Brain microvascular endothelial cell (primary cell): ENCODE results near the gene ZNF527.

Experiments
- DNase-seq: peaks from one replicate; pipeline ENCODE4 v3.0.0-alpha.2; 2020
- H3K27ac ChIP-seq: fragments of 250-450 bp; sonication (Bioruptor Pico); 2 replicates; pipeline ENCODE4 v1.5.1; 2020; ENCODE audit warnings: mild to moderate bottlenecking, moderate library complexity
- H3K27me3 ChIP-seq: fragments of 250-450 bp; sonication (Bioruptor Pico); replicated peaks from 2 replicates; pipeline ENCODE4 v1.5.1; 2020; ENCODE audit warnings: mild to moderate bottlenecking
- H3K36me3 ChIP-seq: fragments of 250-450 bp; sonication (Bioruptor Pico); replicated peaks from 2 replicates; pipeline ENCODE4 v1.5.1; 2020; ENCODE audit warnings: mild to moderate bottlenecking
- H3K4me3 ChIP-seq: 2 replicates; pipeline ENCODE4 v1.5.1; 2011; ENCODE audit warnings: low read depth, mild to moderate bottlenecking, control low read depth, low read length, moderate library complexity
- in situ Hi-C: cut with HindIII; loops from 2 replicates; pipeline ENCODE4 v1.10.0; 2017; ENCODE audit warnings: low sequenced_read_pairs, low pct_ligation_motif_present
- TF ChIP-seq, protein P1 (sequence below): IDR thresholded peaks from 2 replicates; pipeline ENCODE4 v1.5.1; 2011; ENCODE audit warnings: low read depth, mild to moderate bottlenecking, moderate library complexity, low read length, control low read depth, inconsistent platforms; ENCODE audit errors: missing control alignments

The ZNF527 gene

DNA sequence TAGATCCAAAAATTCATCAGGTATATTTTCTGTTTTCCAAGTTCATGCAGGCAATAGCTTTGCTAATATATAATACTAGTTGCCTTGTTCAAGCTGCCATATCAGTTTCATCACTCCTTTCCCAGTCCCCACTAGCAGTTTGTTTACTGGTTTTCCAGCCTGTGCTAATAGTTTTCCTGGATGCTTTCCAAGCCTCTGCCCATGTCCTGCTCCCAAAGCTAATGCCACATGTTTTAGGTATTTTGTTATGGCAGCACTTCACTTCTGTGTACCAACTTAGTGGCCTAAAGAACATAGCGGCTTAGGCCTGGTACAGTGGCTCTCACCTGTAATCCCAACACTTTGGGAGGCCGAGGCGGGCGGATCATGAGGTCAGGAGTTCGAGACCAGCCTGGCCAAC, 28.1 kb upstream of the ZNF527 start:
- H3K27ac ChIP-seq = no peak overlapping the region
- H3K4me3 ChIP-seq = no peak overlapping the region
- peaks cover 15% of the 10 kb centered on the region for H3K36me3 ChIP-seq
- H3K27me3 ChIP-seq = no peaks in the 10 kb centered on the region
- in situ Hi-C loops = no loop called here
- TF ChIP-seq, protein P1, sequence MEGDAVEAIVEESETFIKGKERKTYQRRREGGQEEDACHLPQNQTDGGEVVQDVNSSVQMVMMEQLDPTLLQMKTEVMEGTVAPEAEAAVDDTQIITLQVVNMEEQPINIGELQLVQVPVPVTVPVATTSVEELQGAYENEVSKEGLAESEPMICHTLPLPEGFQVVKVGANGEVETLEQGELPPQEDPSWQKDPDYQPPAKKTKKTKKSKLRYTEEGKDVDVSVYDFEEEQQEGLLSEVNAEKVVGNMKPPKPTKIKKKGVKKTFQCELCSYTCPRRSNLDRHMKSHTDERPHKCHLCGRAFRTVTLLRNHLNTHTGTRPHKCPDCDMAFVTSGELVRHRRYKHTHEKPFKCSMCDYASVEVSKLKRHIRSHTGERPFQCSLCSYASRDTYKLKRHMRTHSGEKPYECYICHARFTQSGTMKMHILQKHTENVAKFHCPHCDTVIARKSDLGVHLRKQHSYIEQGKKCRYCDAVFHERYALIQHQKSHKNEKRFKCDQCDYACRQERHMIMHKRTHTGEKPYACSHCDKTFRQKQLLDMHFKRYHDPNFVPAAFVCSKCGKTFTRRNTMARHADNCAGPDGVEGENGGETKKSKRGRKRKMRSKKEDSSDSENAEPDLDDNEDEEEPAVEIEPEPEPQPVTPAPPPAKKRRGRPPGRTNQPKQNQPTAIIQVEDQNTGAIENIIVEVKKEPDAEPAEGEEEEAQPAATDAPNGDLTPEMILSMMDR = no peak
- no peak for DNase-seq

DNA sequence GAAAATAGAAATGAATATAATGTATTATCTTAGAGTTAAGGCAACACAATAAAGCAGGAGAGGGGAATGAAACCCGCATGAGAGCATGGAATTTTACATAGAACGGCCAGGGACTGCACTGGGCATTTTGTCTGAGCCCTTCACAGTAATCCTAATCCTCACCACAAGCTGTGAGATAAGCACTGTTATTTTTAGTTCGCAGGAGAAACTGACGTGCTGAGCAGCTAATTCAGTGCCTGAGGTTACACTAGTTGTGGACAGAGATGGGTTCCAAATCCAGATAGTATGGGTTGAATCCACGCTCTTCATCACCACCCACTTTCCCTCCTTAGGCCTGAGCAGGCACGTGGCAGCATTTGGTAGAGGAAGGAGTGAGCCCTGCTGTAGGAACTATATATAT, 24.8 kb upstream of the ZNF527 start:
- TF ChIP-seq, protein P1 = no peak
- in situ Hi-C loops = no loop called here
- Histone ChIP-seq H3K27ac (no peak overlapping the region), H3K36me3 (peaks cover 29% of the 10 kb centered on the region), H3K27me3 (no peaks in the 10 kb centered on the region), H3K4me3 (no peak overlapping the region)
- no peak for DNase-seq

DNA sequence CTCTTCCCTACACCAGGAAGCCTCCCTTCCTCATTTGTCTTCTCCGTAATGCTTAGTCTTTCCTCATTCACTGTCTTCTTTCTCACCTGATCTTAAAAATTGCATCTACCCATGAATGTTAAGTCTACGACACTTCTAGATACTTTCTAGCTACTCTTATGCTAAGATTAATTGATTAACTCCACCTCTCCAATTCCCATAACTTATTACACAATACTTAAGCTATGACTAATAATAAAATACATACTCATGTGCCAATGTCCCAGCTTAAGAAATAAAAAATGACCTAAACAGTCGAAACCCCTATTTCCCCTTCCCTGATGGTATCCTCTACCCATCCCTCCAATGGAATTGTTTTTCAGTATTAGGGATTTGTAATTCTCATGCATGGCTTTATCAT, 22.8 kb upstream of the ZNF527 start:
- peaks cover 29% of the 10 kb centered on the region for H3K36me3 ChIP-seq
- H3K4me3 ChIP-seq = no peak overlapping the region
- TF ChIP-seq, protein P1 = no peak
- no peak for DNase-seq
- in situ Hi-C loops = no loop called here
- no peak overlapping the region for H3K27ac ChIP-seq
- H3K27me3 ChIP-seq = no peaks in the 10 kb centered on the region

DNA sequence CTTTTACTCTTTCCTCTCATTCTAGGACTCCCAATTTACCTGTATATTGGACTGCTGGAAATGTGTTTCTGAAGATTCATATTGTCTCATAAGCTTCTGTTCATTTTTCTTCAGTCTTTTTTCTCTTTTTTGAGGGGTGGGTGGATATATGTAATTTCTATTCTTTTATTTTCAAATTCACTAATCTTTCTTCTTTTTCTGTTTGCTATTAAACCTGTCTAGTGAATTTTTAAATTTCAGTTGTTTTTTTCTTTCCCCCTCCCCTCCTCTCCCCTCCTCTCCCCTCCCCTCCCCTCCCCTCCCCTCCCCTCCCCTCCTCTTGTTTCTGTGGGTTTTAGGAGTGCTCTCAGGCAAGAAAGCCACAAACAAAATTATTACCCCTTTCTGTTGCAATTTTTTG, 16.9 kb upstream of the ZNF527 start:
- in situ Hi-C loops = no loop called here
- peaks cover 8% of the 10 kb centered on the region for H3K36me3 ChIP-seq
- H3K4me3 ChIP-seq = no peak overlapping the region
- DNase-seq = no peak
- no peaks in the 10 kb centered on the region for H3K27me3 ChIP-seq
- TF ChIP-seq, protein P1 = no peak
- H3K27ac ChIP-seq = no peak overlapping the region

DNA sequence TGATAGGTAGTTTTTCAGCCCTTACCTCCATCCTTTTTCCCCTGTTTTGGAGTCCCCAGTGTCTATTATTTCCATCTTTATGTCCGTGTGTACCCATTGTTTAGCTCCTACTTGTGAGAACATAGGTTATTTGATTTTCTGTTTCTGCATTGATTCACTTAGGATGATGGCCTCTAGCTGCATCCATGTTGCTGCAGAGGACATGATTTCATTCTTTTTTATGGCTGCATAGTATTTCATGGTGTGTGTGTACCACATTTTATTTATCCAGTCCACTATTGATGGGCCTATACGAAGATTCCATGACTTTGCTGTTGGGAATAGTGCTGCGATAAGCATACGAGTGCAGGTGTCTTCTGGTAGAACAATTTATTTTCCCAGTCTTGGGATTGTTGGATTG, 15.0 kb upstream of the ZNF527 start:
- H3K4me3 ChIP-seq = no peak overlapping the region
- no peak for DNase-seq
- in situ Hi-C loops = no loop called here
- H3K27me3 ChIP-seq = no peaks in the 10 kb centered on the region
- H3K27ac ChIP-seq = no peak overlapping the region
- peaks cover 8% of the 10 kb centered on the region for H3K36me3 ChIP-seq
- TF ChIP-seq, protein P1 = no peak

DNA sequence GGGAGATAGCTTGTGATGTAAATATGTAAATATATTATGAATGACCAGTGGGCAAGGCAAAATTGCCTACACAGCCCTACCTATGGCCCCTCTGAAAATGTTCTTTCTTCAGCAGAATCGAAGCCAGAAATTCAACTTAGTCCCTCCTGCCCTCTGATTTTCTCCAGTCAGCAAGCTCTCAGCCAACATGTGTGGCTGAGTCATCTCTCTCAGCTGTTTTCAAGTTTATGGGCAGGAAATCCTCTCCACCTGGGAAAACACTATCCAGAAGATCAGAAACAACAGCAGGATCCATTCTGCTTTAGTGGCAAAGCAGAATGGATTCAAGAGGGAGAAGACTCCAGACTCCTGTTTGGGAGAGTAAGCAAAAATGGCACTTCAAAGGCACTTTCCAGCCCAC, 8.9 kb upstream of the ZNF527 start:
- TF ChIP-seq, protein P1 = no peak
- Histone ChIP-seq H3K27ac (no peak overlapping the region), H3K4me3 (no peak overlapping the region), H3K36me3 (peaks cover 21% of the 10 kb centered on the region), H3K27me3 (no peaks in the 10 kb centered on the region)
- DNase-seq = peak; percentile 14
- in situ Hi-C loops = no loop called here
